Astrocyte (in vitro differentiated cells and primary cell): ENCODE results near the gene BANK1. TPM values are rescaled to one million over a fixed set of nuclear protein-coding genes. Genes with fewer than 3 reads are reported as not detected.

ENCODE experiments used
- DNase-seq: peaks from one replicate; pipeline ENCODE4 v3.0.0-alpha.2; 2010; ENCODE audit warnings: low read depth
- FAIRE-seq: peaks from 2 replicates; lab custom pipeline; 2011; peaks lifted over from hg19 to GRCh38; lab: Jason Lieb, UNC
- H2AFZ ChIP-seq: 2 replicates; pipeline ENCODE4 v1.6.0; 2012; ENCODE audit warnings: low read depth, low read length, inconsistent platforms
- H3K27ac ChIP-seq: 2 replicates; pipeline ENCODE4 v1.5.1; 2011; ENCODE audit warnings: low read depth, low read length, inconsistent platforms
- H3K27me3 ChIP-seq: 2 replicates; pipeline ENCODE4 v1.6.0; 2011; ENCODE audit warnings: low read length, inconsistent platforms; ENCODE audit not compliant: insufficient read depth
- H3K36me3 ChIP-seq: 2 replicates; pipeline ENCODE4 v1.5.1; 2011; ENCODE audit warnings: low read length, inconsistent platforms; ENCODE audit not compliant: insufficient read depth
- H3K4me1 ChIP-seq: 2 replicates; pipeline ENCODE4 v1.5.1; 2011; ENCODE audit warnings: low read length, inconsistent platforms; ENCODE audit not compliant: insufficient read depth
- H3K4me2 ChIP-seq: 2 replicates; pipeline ENCODE4 v1.6.0; 2012; ENCODE audit warnings: low read length, inconsistent platforms
- H3K4me3 ChIP-seq: 2 replicates; pipeline ENCODE4 v1.5.1; 2011; ENCODE audit warnings: low read depth, mild to moderate bottlenecking, low read length, inconsistent platforms; ENCODE audit not compliant: insufficient read depth
- H3K79me2 ChIP-seq: 2 replicates; pipeline ENCODE4 v1.6.0; 2012; ENCODE audit warnings: mild to moderate bottlenecking, low read length, inconsistent platforms; ENCODE audit not compliant: insufficient read depth
- H3K9ac ChIP-seq: 2 replicates; pipeline ENCODE4 v1.6.0; 2012; ENCODE audit warnings: mild to moderate bottlenecking, low read length, inconsistent platforms
- H3K9me3 ChIP-seq: 2 replicates; pipeline ENCODE4 v1.5.1; 2012; ENCODE audit warnings: low read depth, mild to moderate bottlenecking, low read length, inconsistent platforms; ENCODE audit not compliant: insufficient read depth
- H4K20me1 ChIP-seq: 2 replicates; pipeline ENCODE4 v1.6.0; 2012; ENCODE audit warnings: low read length, inconsistent platforms; ENCODE audit not compliant: insufficient read depth
- H3K27ac Mint-ChIP-seq: one replicate; pipeline ENCODE4 v1.8.0; 2021; ENCODE audit warnings: mild to moderate bottlenecking, mixed read lengths; ENCODE audit not compliant: unreplicated experiment
- H3K27me3 Mint-ChIP-seq: one replicate; pipeline ENCODE4 v1.8.0; 2021; ENCODE audit warnings: low read depth, mixed read lengths; ENCODE audit not compliant: unreplicated experiment
- H3K36me3 Mint-ChIP-seq: one replicate; pipeline ENCODE4 v1.8.0; 2021; ENCODE audit warnings: low read depth, mixed read lengths; ENCODE audit not compliant: unreplicated experiment
- H3K4me1 Mint-ChIP-seq: one replicate; pipeline ENCODE4 v1.8.0; 2021; ENCODE audit warnings: low read depth, mixed read lengths; ENCODE audit not compliant: unreplicated experiment
- H3K4me3 Mint-ChIP-seq: one replicate; pipeline ENCODE4 v1.8.0; 2021; ENCODE audit warnings: mild to moderate bottlenecking, moderate library complexity, mixed read lengths; ENCODE audit not compliant: unreplicated experiment
- H3K9me3 Mint-ChIP-seq: one replicate; pipeline ENCODE4 v1.8.0; 2021; ENCODE audit warnings: mild to moderate bottlenecking, mixed read lengths; ENCODE audit not compliant: unreplicated experiment
- EZH2 ChIP-seq: IDR thresholded peaks from 2 replicates; pipeline ENCODE4 v1.6.1; 2012; ENCODE audit warnings: mild to moderate bottlenecking, low read length, inconsistent platforms; ENCODE audit not compliant: insufficient read depth
- total RNA-seq: library from RNA; stranded (reverse); gene quantifications from 2 replicates; pipeline ENCODE4 v1.2.1, GENCODE V29; 2021
- TF ChIP-seq, protein P1 (sequence below): IDR thresholded peaks from 2 replicates; pipeline ENCODE4 v1.5.1; 2011; ENCODE audit warnings: low read depth, mild to moderate bottlenecking, inconsistent platforms, low read length, moderate library complexity; ENCODE audit not compliant: insufficient read depth

Gene BANK1
- total RNA-seq, 1 donor from 2014 or later = 1.3 TPM

DNA sequence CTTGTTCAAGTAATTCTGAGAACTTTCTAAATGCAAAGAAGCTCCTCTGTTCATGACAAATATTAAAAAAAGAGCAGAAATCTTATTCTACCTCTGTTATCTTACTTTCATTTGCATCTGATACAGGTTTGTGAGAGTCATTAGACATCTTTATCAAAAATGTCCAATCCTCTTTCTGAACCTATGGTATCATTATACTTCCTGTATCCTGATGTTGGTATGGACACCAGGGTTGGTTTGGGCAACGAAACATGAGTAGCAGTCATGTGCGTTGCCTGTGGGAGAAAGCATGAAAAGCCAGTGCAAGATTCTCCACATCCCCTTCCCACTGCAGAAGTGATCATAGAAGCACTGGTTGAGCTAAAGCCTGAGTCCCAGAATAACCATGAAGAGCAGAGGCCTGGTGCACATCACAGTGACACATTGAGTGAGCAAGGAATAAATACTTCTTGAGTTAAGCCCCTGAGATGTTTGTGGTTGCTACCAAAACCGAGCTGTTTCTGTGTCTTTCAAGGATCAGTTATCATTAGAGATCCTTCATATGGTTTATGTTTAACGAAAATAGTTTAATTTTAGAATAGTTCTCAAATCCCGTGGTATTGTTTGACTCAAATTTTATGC is 197.2 kb downstream of the BANK1 start:
- peaks cover 4% of the 10 kb centered on the region for H3K4me1 ChIP-seq
- H3K27me3 ChIP-seq = no peaks in the 10 kb centered on the region
- TF ChIP-seq, protein P1, sequence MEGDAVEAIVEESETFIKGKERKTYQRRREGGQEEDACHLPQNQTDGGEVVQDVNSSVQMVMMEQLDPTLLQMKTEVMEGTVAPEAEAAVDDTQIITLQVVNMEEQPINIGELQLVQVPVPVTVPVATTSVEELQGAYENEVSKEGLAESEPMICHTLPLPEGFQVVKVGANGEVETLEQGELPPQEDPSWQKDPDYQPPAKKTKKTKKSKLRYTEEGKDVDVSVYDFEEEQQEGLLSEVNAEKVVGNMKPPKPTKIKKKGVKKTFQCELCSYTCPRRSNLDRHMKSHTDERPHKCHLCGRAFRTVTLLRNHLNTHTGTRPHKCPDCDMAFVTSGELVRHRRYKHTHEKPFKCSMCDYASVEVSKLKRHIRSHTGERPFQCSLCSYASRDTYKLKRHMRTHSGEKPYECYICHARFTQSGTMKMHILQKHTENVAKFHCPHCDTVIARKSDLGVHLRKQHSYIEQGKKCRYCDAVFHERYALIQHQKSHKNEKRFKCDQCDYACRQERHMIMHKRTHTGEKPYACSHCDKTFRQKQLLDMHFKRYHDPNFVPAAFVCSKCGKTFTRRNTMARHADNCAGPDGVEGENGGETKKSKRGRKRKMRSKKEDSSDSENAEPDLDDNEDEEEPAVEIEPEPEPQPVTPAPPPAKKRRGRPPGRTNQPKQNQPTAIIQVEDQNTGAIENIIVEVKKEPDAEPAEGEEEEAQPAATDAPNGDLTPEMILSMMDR = no peak
- TF ChIP-seq EZH2 = no peak
- H3K9ac ChIP-seq = no peak overlapping the region
- no peaks in the 10 kb centered on the region for H3K4me1 Mint-ChIP-seq
- no peaks in the 10 kb centered on the region for H3K79me2 ChIP-seq
- H3K27ac ChIP-seq = no peak overlapping the region
- FAIRE-seq (no peak), DNase-seq (no peak)
- H3K27ac Mint-ChIP-seq = no peak overlapping the region
- H3K27me3 Mint-ChIP-seq = no peaks in the 10 kb centered on the region
- no peaks in the 10 kb centered on the region for H4K20me1 ChIP-seq
- no peak overlapping the region for H2AFZ ChIP-seq
- no peaks in the 10 kb centered on the region for H3K9me3 ChIP-seq
- H3K4me3 ChIP-seq = no peak overlapping the region
- H3K9me3 Mint-ChIP-seq = no peaks in the 10 kb centered on the region
- no peaks in the 10 kb centered on the region for H3K36me3 Mint-ChIP-seq
- H3K4me2 ChIP-seq = no peak overlapping the region
- no peak overlapping the region for H3K4me3 Mint-ChIP-seq
- H3K36me3 ChIP-seq = no peaks in the 10 kb centered on the region

DNA sequence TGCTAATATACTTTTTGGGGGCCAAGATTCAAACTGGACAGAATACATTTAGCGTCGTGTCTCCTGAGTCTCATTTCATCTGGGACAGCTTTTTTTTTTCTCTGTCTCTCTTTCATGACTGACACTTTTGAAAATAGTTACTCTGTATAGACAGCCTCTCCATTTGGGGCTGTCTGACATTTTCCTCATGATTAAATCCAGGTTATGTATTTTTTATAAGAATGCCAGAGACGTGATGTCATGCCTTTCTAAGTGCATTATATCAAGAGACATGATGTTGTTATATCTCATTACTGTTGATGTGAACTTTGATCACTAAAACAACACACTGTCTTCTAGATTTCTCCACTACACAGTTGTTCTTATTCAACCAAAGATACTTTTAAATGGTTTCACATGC is 199.0 kb downstream of the BANK1 start:
- Histone ChIP-seq H3K36me3 (no peaks in the 10 kb centered on the region), H3K27ac (no peak overlapping the region), H2AFZ (no peak overlapping the region), H3K4me2 (no peak overlapping the region), H3K4me1 (peaks cover 4% of the 10 kb centered on the region), H4K20me1 (no peaks in the 10 kb centered on the region), H3K9me3 (no peaks in the 10 kb centered on the region), H3K79me2 (no peaks in the 10 kb centered on the region), H3K4me3 (no peak overlapping the region), H3K9ac (no peak overlapping the region), H3K27me3 (no peaks in the 10 kb centered on the region)
- TF ChIP-seq, protein P1 = no peak
- TF ChIP-seq EZH2 = no peak
- no peak overlapping the region for H3K27ac Mint-ChIP-seq
- FAIRE-seq (no peak), DNase-seq (no peak)
- H3K4me1 Mint-ChIP-seq = no peaks in the 10 kb centered on the region
- no peaks in the 10 kb centered on the region for H3K27me3 Mint-ChIP-seq
- H3K4me3 Mint-ChIP-seq = no peak overlapping the region
- no peaks in the 10 kb centered on the region for H3K36me3 Mint-ChIP-seq
- no peaks in the 10 kb centered on the region for H3K9me3 Mint-ChIP-seq

DNA sequence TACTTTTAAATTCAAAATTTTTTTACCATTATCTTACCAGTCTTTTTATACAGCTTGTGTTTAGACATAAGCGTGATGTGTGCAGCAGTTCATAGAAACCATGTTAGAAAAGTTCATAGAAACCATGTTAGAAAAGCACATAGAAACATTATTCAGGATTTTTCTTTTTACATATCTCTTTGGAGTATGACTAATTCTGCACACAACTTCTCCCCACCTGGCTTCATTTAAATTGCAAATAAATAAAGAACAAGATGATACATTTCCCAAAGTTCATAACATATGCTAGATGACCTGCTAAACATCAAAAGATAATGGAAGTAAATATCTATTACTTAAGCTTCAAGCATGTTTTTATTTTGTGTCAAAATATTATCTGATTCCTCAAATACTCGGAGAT is 201.9 kb downstream of the BANK1 start:
- Mint-ChIP-seq H3K4me1 (no peaks in the 10 kb centered on the region), H3K36me3 (no peaks in the 10 kb centered on the region), H3K4me3 (no peak overlapping the region), H3K27me3 (no peaks in the 10 kb centered on the region), H3K27ac (no peak overlapping the region), H3K9me3 (no peaks in the 10 kb centered on the region)
- no peaks in the 10 kb centered on the region for H3K36me3 ChIP-seq
- no peaks in the 10 kb centered on the region for H3K9me3 ChIP-seq
- TF ChIP-seq EZH2 = no peak
- TF ChIP-seq, protein P1 = no peak
- H3K4me1 ChIP-seq = peaks cover 4% of the 10 kb centered on the region
- no peak overlapping the region for H2AFZ ChIP-seq
- no peaks in the 10 kb centered on the region for H4K20me1 ChIP-seq
- H3K9ac ChIP-seq = no peak overlapping the region
- no peak overlapping the region for H3K4me3 ChIP-seq
- H3K27me3 ChIP-seq = no peaks in the 10 kb centered on the region
- no peak overlapping the region for H3K27ac ChIP-seq
- no peak overlapping the region for H3K4me2 ChIP-seq
- peak; percentile 9 for FAIRE-seq
- no peak for DNase-seq
- no peaks in the 10 kb centered on the region for H3K79me2 ChIP-seq
